AG04450 (cell line): ENCODE data around the gene DUT. TPM values are rescaled to one million over a fixed set of nuclear protein-coding genes. Genes with fewer than 3 reads are reported as not detected.

Experiments used
- CTCF ChIA-PET: fragments of 300-600, 350-600 bp; formaldehyde crosslinking; extraction: SDS; loops from one replicate; lab custom pipeline; 2022; ENCODE audit warnings: antibody characterized with exemption, inconsistent platforms; lab: Charles Lee
- POLR2A ChIA-PET: fragments of 350-600 bp; formaldehyde crosslinking; extraction: SDS; loops from one replicate; lab custom pipeline; 2021; ENCODE audit warnings: antibody characterized with exemption, inconsistent platforms; lab: Yijun Ruan, JAX
- DNase-seq: peaks from one replicate; pipeline ENCODE4 v3.0.0-alpha.2; 2011; ENCODE audit warnings: low read depth, low spot score
- H3K27ac ChIP-seq: one replicate; pipeline ENCODE4 v1.5.1; 2012; ENCODE audit warnings: low read depth, low read length, control low read depth
- H3K27me3 ChIP-seq: one replicate; pipeline ENCODE4 v1.6.0; 2012; ENCODE audit warnings: low read length; ENCODE audit not compliant: control insufficient read depth, insufficient read depth
- H3K4me3 ChIP-seq: 2 replicates; pipeline ENCODE4 v1.5.1; 2011; ENCODE audit warnings: mild to moderate bottlenecking, low read depth, low read length, control low read depth
- H3K9me3 ChIP-seq: 2 replicates; pipeline ENCODE4 v1.5.1; 2012; ENCODE audit warnings: low read length; ENCODE audit not compliant: control insufficient read depth, insufficient read depth
- CTCF ChIP-seq: IDR thresholded peaks from 2 replicates; pipeline ENCODE4 v1.5.1; 2011; ENCODE audit warnings: low read depth, low read length, control low read depth, inconsistent platforms
- polyA plus RNA-seq: library from polyadenylated mRNA; depleted of rRNA; stranded (reverse); fragments of >200 nt; gene quantifications from 2 replicates; pipeline ENCODE4 v1.2.3, GENCODE V29; 2011

Gene DUT
- polyA plus RNA-seq, 1 experiment, result 52.8 TPM

GRCh38 chr15:48298914-48299313, 32.3 kb upstream of the DUT start:
- no peak overlapping the region for H3K27ac ChIP-seq
- no peak for TF ChIP-seq CTCF
- DNase-seq, result no peak
- no peak overlapping the region for H3K4me3 ChIP-seq
- peaks cover 16% of the 10 kb centered on the region for H3K27me3 ChIP-seq
- POLR2A ChIA-PET, result no interaction called here
- CTCF ChIA-PET, result interaction anchor here (3.5 kb wide), 1 partner anchor 12 kb away, joined by 31 read pairs; no protein-coding TSS in a partner anchor
- H3K9me3 ChIP-seq, result no peaks in the 10 kb centered on the region

- Histone ChIP-seq H3K9me3 (no peaks in the 10 kb centered on the region), H3K27ac (no peak overlapping the region), H3K27me3 (peaks cover 16% of the 10 kb centered on the region), H3K4me3 (no peak overlapping the region)
- POLR2A ChIA-PET, result no interaction called here
- TF ChIP-seq CTCF, result no peak
- CTCF ChIA-PET, result interaction anchor here (0.6 to 1.3 kb wide), 2 partner anchors 15 to 338 kb away, joined by 3 to 9 read pairs; no protein-coding TSS in a partner anchor
- no peak for DNase-seq
These were observed 31.2 kb upstream of the DUT start for GRCh38 chr15:48300038-48300437.

GRCh38 chr15:48304398-48304797, 26.8 kb upstream of the DUT start:
- Histone ChIP-seq H3K27me3 (peaks cover 10% of the 10 kb centered on the region), H3K27ac (no peak overlapping the region), H3K9me3 (no peaks in the 10 kb centered on the region), H3K4me3 (no peak overlapping the region)
- TF ChIP-seq CTCF, result no peak
- ChIA-PET CTCF (no interaction called here), POLR2A (no interaction called here)
- DNase-seq, result no peak

GRCh38 chr15:48306639-48307038, 24.6 kb upstream of the DUT start:
- POLR2A ChIA-PET, result no interaction called here
- CTCF ChIA-PET, result interaction anchor here (0.7 to 3.6 kb wide), 2 partner anchors 21 to 1698 kb away, joined by 6 to 18 read pairs; no protein-coding TSS in a partner anchor
- no peak for TF ChIP-seq CTCF
- H3K9me3 ChIP-seq, result no peaks in the 10 kb centered on the region
- H3K27me3 ChIP-seq, result peaks cover 2% of the 10 kb centered on the region
- H3K4me3 ChIP-seq, result no peak overlapping the region
- DNase-seq, result no peak
- no peak overlapping the region for H3K27ac ChIP-seq

GRCh38 chr15:48307586-48307985, 23.6 kb upstream of the DUT start:
- POLR2A ChIA-PET, result no interaction called here

More at GRCh38 chr15:48307586-48307985, 23.6 kb upstream of the DUT start:
- H3K4me3 ChIP-seq, result no peak overlapping the region
- TF ChIP-seq CTCF, result no peak
- peaks cover 2% of the 10 kb centered on the region for H3K27me3 ChIP-seq
- no peak for DNase-seq
- H3K9me3 ChIP-seq, result no peaks in the 10 kb centered on the region
- CTCF ChIA-PET, result interaction anchor here (0.7 to 3.6 kb wide), 2 partner anchors 22 to 1995 kb away, joined by 3 to 18 read pairs; no protein-coding TSS in a partner anchor
- no peak overlapping the region for H3K27ac ChIP-seq
